CD4-positive, alpha-beta memory T cell (primary cell): ENCODE results near the gene ZFTA. TPM values are rescaled to one million over a fixed set of nuclear protein-coding genes. Genes with fewer than 3 reads are reported as not detected.

Experiments used
- CTCF ChIA-PET: fragments of 350-600 bp; sonication (Branson Sonifier 250); formaldehyde crosslinking; loops from one replicate; lab custom pipeline; 2021; ENCODE audit warnings: inconsistent platforms; ENCODE audit not compliant: partially characterized antibody; lab: Charles Lee
- POLR2A ChIA-PET: fragments of 350-600 bp; sonication (Branson Sonifier 250); formaldehyde crosslinking; loops from one replicate; lab custom pipeline; 2021; ENCODE audit not compliant: partially characterized antibody; lab: Charles Lee
- DNase-seq, 5 donors: peaks; one replicate each; pipeline versions ENCODE4 v3.0.0 to v3.0.0-alpha.2; 2020 to 2022; ENCODE audit warnings: mixed read lengths in 1 of 5
- H3K27ac ChIP-seq: one replicate; pipeline ENCODE4 v1.7.0; 2013; ENCODE audit warnings: low read depth, low read length
- H3K27me3 ChIP-seq: 2 replicates; pipeline ENCODE4 v1.7.0; 2013; ENCODE audit warnings: mild to moderate bottlenecking, low read length, moderate library complexity; ENCODE audit not compliant: insufficient read depth
- H3K36me3 ChIP-seq: 2 replicates; pipeline ENCODE4 v1.7.0; 2013; ENCODE audit warnings: mild to moderate bottlenecking, low read length, moderate library complexity; ENCODE audit not compliant: insufficient read depth
- H3K4me1 ChIP-seq: 2 replicates; pipeline ENCODE4 v1.7.0; 2013; ENCODE audit warnings: mild to moderate bottlenecking, low read length, moderate library complexity; ENCODE audit not compliant: insufficient read depth
- H3K4me3 ChIP-seq, 2 donors: one replicate each; pipeline ENCODE4 v1.7.0; 2013; ENCODE audit warnings: low read length in 2 of 2, mild to moderate bottlenecking in 1 of 2
- H3K9me3 ChIP-seq, 2 donors: one replicate each; pipeline ENCODE4 v1.7.0; 2013; ENCODE audit warnings: low read length in 2 of 2, control low read depth in 1 of 2; ENCODE audit not compliant: control insufficient read depth in 1 of 2
- H3K27ac Mint-ChIP-seq, 7 donors: one replicate each; pipeline ENCODE4 v1.8.0; 2020 to 2021; ENCODE audit warnings: mixed read lengths in 7 of 7, mild to moderate bottlenecking in 6 of 7, inconsistent platforms in 3 of 7, moderate library complexity in 3 of 7
- H3K27me3 Mint-ChIP-seq, 2 donors: one replicate each; pipeline ENCODE4 v1.8.0; 2020 to 2021; ENCODE audit warnings: mixed read lengths in 2 of 2
- H3K36me3 Mint-ChIP-seq, 2 donors: one replicate each; pipeline ENCODE4 v1.8.0; 2020 to 2021; ENCODE audit warnings: mixed read lengths in 2 of 2, inconsistent platforms in 1 of 2, mild to moderate bottlenecking in 1 of 2
- H3K4me1 Mint-ChIP-seq, 4 donors: one replicate each; pipeline ENCODE4 v1.8.0; 2020 to 2021; ENCODE audit warnings: mixed read lengths in 4 of 4, mild to moderate bottlenecking in 1 of 4
- H3K4me3 Mint-ChIP-seq, 8 donors: one replicate each; pipeline ENCODE4 v1.8.0; 2020 to 2021; ENCODE audit warnings: mixed read lengths in 8 of 8, mild to moderate bottlenecking in 7 of 8, moderate library complexity in 6 of 8, inconsistent platforms in 3 of 8
- H3K9me3 Mint-ChIP-seq, 8 donors: one replicate each; pipeline ENCODE4 v1.8.0; 2020 to 2021; ENCODE audit warnings: mixed read lengths in 8 of 8, mild to moderate bottlenecking in 5 of 8, inconsistent platforms in 3 of 8, moderate library complexity in 1 of 8
- intact Hi-C: fragments of 100-400 bp; cut with micrococcal nuclease; formaldehyde crosslinking; loops from one replicate; pipeline ENCODE4 v1.15.1; 2023
- polyA plus RNA-seq, 2 donors: library from polyadenylated mRNA; unstranded; fragments of 300-500 nt; fragmentation: Illumina TruSeq; gene quantifications; one replicate each; pipeline ENCODE4 v1.2.3, GENCODE V29; 2021
- total RNA-seq, 2 experiments: library from RNA; stranded (reverse); gene quantifications; one replicate each; pipeline ENCODE4 v1.2.3, GENCODE V29; 2021

The ZFTA gene
- total and polyA plus RNA-seq, 4 experiments from 2014 or later = 0.06 to 1.7 (median 1.4) TPM; not detected in 1

DNA sequence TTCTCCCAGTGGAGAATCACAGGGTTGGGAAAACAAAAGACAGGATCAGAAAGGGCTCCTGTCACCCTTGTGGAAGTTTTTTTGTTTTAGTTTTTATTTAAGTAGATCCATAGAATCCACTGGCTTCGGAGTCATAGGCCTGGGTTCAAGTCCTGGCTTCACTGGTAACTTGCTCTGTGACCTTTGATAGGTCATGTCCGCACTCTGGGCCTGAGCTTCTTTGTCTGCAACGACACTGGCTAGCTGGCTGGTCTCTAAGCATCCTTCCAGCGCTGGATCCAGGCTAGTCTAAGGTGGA is 1.4 kb downstream of the ZFTA start:
- Mint-ChIP-seq H3K4me3 (peak overlapping the region; percentile 87 to 100 (median 94)), H3K36me3 (peaks cover 0 to 6% of the 10 kb centered on the region in 2 donors), H3K9me3 (peaks cover 0 to 2% (median 0%) of the 10 kb centered on the region in 8 donors), H3K4me1 (peaks cover 3 to 18% (median 7%) of the 10 kb centered on the region in 4 donors), H3K27ac (peak overlapping the region in 6 of 7 donors; percentile 69 to 94 (median 86)), H3K27me3 (peaks cover 1 to 12% of the 10 kb centered on the region in 2 donors)
- Histone ChIP-seq H3K27me3 (peaks cover 6% of the 10 kb centered on the region), H3K27ac (no peak overlapping the region), H3K4me1 (peaks cover 13% of the 10 kb centered on the region), H3K9me3 (no peaks in the 10 kb centered on the region), H3K4me3 (peak overlapping the region; percentile 83 to 94), H3K36me3 (no peaks in the 10 kb centered on the region)
- intact Hi-C loops = loop anchor here (1.0 to 5.0 kb wide), 2 partner anchors 70 to 178 kb away; partner anchors contain the start of gene MARK2
- ChIA-PET POLR2A (interaction anchor here (1.2 to 1.5 kb wide), 2 partner anchors 71 to 179 kb away, joined by 4 to 5 read pairs; partner anchors contain the start of gene MARK2), CTCF (interaction anchor here (1.0 to 2.9 kb wide), 12 partner anchors 11 to 385 kb away, joined by 3 to 10 read pairs (median 4); partner anchors contain the start of gene ATL3)
- DNase-seq = no peak

DNA sequence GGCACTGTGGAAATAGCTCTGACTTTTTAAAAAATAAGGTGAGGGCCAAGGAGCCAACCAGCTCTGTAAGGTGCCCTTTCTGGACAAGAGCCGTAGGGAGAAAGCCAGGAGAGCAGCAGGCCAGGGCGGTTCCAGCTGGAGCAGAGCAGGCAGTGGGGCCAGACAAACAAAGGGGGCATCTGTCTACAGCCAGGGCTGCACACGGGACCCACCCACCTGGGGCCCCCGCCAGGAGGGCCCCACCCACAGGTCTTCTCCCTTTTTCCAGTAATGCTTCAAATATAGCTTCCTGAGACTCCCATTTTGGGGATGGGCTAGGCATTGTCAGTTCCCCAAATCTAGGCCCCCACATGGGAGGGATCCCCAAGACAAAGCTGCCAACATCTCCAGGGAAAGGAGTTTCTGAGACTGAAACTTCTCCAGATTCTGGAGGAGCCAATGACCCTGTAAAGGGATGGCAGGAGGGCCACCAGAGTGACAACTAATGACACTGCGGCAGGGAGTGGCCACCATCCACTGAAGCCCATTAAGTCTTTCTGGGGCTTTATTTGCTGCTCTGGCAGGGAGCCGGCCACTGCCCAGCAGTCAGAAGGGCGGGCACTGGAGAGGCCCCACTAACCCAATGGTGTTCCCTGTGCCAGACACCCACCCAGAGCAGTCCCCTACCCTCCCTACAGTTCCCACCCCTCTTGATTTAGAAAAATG is 1.9 kb downstream of the ZFTA start:
- Histone ChIP-seq H3K27ac (no peak overlapping the region), H3K36me3 (no peaks in the 10 kb centered on the region), H3K27me3 (peaks cover 6% of the 10 kb centered on the region), H3K4me3 (no peak overlapping the region), H3K4me1 (peaks cover 13% of the 10 kb centered on the region), H3K9me3 (no peaks in the 10 kb centered on the region)
- intact Hi-C loops = loop anchor here (1.0 to 5.0 kb wide), 2 partner anchors 71 to 179 kb away; partner anchors contain the start of gene MARK2
- H3K4me1 Mint-ChIP-seq = peaks cover 3 to 18% (median 7%) of the 10 kb centered on the region in 4 donors
- peak overlapping the region in 4 of 7 donors; percentile 14 to 41 (median 36) for H3K27ac Mint-ChIP-seq
- H3K4me3 Mint-ChIP-seq = peak overlapping the region; percentile 51 to 100 (median 90)
- peaks cover 0 to 11% of the 10 kb centered on the region in 2 donors for H3K27me3 Mint-ChIP-seq
- peaks cover 0 to 2% (median 0%) of the 10 kb centered on the region in 8 donors for H3K9me3 Mint-ChIP-seq
- POLR2A ChIA-PET = interaction anchor here (0.7 kb wide), 1 partner anchor 20 kb away, joined by 3 read pairs; no protein-coding TSS in a partner anchor
- H3K36me3 Mint-ChIP-seq = peaks cover 0 to 6% of the 10 kb centered on the region in 2 donors
- DNase-seq = no peak
- CTCF ChIA-PET = interaction anchor here (0.9 to 2.9 kb wide), 7 partner anchors 11 to 384 kb away, joined by 3 to 10 read pairs (median 4); no protein-coding TSS in a partner anchor

DNA sequence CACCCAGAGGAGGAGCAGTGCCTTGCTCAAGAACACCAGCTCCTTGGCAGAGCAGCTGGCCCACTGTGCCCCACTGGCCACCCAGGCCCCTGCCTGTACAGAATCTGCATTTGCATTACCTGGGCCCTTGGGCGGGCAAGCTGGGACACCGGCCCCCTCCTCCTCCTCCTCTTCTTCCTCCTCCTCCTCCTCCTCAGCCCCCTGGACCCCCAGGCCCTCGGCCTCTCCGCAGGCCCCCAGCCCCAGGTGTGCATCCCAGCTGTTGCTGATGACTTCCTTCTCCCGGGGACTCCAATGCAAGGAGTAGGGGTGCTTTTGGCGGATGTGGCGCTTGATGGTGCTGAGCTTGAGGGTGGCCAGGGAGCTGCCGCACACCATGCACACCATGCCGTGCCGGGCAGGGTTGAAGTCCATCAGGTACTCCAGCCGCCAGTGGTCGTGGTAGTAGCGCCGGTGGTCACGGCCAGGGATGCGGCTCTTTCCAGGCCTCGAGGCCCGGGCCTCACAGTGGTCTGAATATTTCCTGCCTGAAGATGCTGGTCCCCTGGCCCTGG is 2.8 kb downstream of the ZFTA start:
- no peak overlapping the region for H3K27ac Mint-ChIP-seq
- peaks cover 0 to 2% (median 0%) of the 10 kb centered on the region in 8 donors for H3K9me3 Mint-ChIP-seq
- Histone ChIP-seq H3K27me3 (peaks cover 6% of the 10 kb centered on the region), H3K4me1 (peaks cover 13% of the 10 kb centered on the region), H3K36me3 (no peaks in the 10 kb centered on the region), H3K27ac (no peak overlapping the region), H3K4me3 (no peak overlapping the region), H3K9me3 (no peaks in the 10 kb centered on the region)
- ChIA-PET POLR2A (interaction anchor here (0.7 kb wide), 1 partner anchor 19 kb away, joined by 3 read pairs; no protein-coding TSS in a partner anchor), CTCF (interaction anchor here (0.9 to 2.9 kb wide), 2 partner anchors 179 to 180 kb away, joined by 3 to 10 read pairs; no protein-coding TSS in a partner anchor)
- H3K4me1 Mint-ChIP-seq = peaks cover 3 to 18% (median 7%) of the 10 kb centered on the region in 4 donors
- DNase-seq = no peak
- H3K27me3 Mint-ChIP-seq = peaks cover 0 to 6% of the 10 kb centered on the region in 2 donors
- intact Hi-C loops = loop anchor here (5.0 kb wide), 1 partner anchor 72 kb away; the partner anchor contains the start of gene MARK2
- H3K4me3 Mint-ChIP-seq = no peak overlapping the region
- H3K36me3 Mint-ChIP-seq = peaks cover 0 to 6% of the 10 kb centered on the region in 2 donors

DNA sequence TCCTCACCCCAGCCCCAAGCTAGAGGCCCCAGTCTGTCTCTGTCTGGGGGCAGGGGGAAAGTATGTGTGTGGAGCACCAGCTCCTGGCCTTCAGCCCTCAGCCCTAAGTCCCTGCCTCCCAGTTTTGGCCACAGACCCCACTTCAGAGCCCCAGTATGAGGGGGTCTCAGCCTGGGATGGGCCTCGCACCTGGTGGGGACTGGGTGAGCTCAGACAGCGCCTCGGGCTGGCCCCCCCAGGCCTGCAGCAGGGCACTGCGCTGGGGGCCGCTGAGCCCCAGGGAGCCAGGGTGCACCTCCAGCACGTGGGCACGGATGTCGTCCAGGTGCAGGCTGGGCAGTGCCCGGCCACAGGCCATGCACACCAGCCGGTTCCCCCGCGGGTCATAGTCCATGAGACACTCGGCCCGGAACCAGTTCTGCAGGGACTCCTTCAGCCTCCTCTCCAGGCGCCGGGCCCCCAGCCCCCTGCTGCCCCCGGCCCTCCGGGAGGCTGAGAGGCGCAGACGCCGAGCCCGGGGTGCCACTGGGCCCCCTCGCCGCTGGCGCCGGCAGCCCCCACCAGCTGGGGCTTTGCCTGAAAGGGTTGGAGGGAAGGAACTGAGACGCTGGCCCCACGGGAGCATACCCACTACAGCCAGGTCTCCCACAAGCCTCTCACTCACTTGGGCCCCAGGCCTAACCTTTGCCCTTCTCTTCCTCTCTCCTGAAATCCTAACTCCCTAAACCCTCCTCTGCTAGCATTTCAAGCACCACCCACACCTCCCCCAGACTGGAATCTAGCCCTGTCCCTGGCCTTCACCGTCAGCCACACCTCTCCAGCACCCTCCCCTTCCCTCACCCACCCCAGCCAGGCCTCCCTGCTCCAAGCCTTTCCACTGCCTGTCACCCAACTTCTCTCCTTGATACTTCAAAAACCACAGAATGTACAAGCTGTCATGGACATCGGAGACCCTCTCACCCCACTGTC is 3.6 kb downstream of the ZFTA start:
- POLR2A ChIA-PET = no interaction called here
- peaks cover 11% of the 10 kb centered on the region for H3K4me1 ChIP-seq
- Mint-ChIP-seq H3K27me3 (peaks cover 0 to 5% of the 10 kb centered on the region in 2 donors), H3K36me3 (peaks cover 0 to 6% of the 10 kb centered on the region in 2 donors), H3K4me3 (no peak overlapping the region), H3K27ac (no peak overlapping the region), H3K4me1 (peaks cover 3 to 15% (median 7%) of the 10 kb centered on the region in 4 donors), H3K9me3 (peaks cover 0 to 2% (median 0%) of the 10 kb centered on the region in 8 donors)
- CTCF ChIA-PET = no interaction called here
- DNase-seq = no peak
- no peaks in the 10 kb centered on the region for H3K9me3 ChIP-seq
- H3K4me3 ChIP-seq = no peak overlapping the region
- no peaks in the 10 kb centered on the region for H3K36me3 ChIP-seq
- no peak overlapping the region for H3K27ac ChIP-seq
- intact Hi-C loops = loop anchor here (5.0 kb wide), 1 partner anchor 72 kb away; the partner anchor contains the start of gene MARK2
- H3K27me3 ChIP-seq = peaks cover 3% of the 10 kb centered on the region

DNA sequence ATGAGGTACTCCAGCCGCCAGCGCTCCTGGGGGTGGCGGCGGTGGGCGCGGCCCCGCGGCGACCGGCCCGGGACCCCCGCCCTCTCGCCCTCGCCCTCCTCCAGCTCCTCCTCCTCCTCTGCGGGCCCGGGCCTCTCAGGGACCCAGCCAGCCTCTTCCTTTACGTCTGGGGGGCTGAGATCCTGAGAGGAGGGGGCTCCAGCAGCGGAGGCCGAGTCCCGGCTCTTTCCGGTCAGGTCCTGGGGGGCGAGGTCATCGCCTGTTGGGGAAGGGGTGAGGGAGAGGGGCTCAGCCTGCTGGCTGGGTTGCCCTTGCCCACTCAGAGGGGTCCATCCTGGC is 4.3 kb downstream of the ZFTA start:
- H3K9me3 Mint-ChIP-seq = peaks cover 0 to 2% (median 0%) of the 10 kb centered on the region in 8 donors
- Histone ChIP-seq H3K27me3 (no peaks in the 10 kb centered on the region), H3K36me3 (no peaks in the 10 kb centered on the region), H3K4me3 (no peak overlapping the region), H3K27ac (no peak overlapping the region), H3K9me3 (no peaks in the 10 kb centered on the region), H3K4me1 (peaks cover 5% of the 10 kb centered on the region)
- intact Hi-C loops = no loop called here
- CTCF ChIA-PET = no interaction called here
- peaks cover 2 to 12% (median 6%) of the 10 kb centered on the region in 4 donors for H3K4me1 Mint-ChIP-seq
- no peak overlapping the region for H3K27ac Mint-ChIP-seq
- peaks cover 0 to 5% of the 10 kb centered on the region in 2 donors for H3K27me3 Mint-ChIP-seq
- peaks cover 0 to 6% of the 10 kb centered on the region in 2 donors for H3K36me3 Mint-ChIP-seq
- POLR2A ChIA-PET = no interaction called here
- no peak overlapping the region for H3K4me3 Mint-ChIP-seq
- DNase-seq = no peak

DNA sequence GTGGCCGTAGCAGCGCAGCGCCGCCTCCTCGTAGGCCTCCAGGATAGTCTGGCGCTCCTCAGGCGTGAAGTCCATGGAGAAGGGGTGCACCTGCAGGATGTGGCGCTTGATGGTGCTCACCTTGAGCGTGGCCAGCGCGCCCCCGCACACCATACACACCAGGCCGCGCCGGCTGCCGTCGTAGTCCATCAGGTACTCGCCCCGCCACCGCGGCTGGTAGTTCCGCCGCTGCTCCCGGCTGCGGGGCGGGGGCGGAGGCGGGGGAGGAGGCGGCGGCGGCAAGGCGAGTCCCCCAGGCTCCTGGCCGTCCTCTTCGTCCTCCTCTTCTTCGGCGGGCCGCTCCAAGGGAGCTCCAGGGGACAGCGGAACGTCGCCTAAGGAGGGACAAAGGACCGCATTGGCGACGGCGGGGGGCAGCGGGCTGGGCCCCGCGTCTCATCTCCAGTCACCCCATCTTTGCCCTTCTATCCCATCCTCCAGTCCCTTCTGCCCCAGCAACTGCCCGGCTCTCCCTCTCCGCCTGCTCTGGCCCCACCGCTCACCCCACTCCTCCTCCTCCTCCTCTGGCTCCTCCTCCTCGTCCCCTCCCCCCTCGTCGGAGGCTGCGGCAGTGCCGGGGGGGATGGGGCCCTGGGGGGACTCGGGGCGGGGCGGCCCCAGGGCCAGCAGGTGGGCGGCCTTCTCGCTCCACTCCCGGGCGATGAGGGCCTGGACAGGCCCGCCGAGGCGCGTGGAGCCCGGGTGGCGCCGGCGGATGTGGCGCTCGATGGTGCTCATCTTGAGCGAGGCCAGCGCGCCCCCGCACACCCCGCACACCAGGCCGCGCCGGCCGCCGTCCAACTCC is 4.9 kb downstream of the ZFTA start:
- Histone ChIP-seq H3K4me1 (peaks cover 5% of the 10 kb centered on the region), H3K27ac (no peak overlapping the region), H3K36me3 (no peaks in the 10 kb centered on the region), H3K9me3 (no peaks in the 10 kb centered on the region), H3K27me3 (no peaks in the 10 kb centered on the region), H3K4me3 (no peak overlapping the region)
- no peak overlapping the region for H3K27ac Mint-ChIP-seq
- POLR2A ChIA-PET = no interaction called here
- peaks cover 0 to 5% of the 10 kb centered on the region in 2 donors for H3K27me3 Mint-ChIP-seq
- intact Hi-C loops = no loop called here
- no peak for DNase-seq
- H3K36me3 Mint-ChIP-seq = peaks cover 0 to 6% of the 10 kb centered on the region in 2 donors
- H3K4me3 Mint-ChIP-seq = no peak overlapping the region
- H3K4me1 Mint-ChIP-seq = peaks cover 2 to 12% (median 6%) of the 10 kb centered on the region in 4 donors
- H3K9me3 Mint-ChIP-seq = peaks cover 0 to 2% (median 0%) of the 10 kb centered on the region in 8 donors
- CTCF ChIA-PET = no interaction called here
